OCI-LY7 (cell line): ENCODE measurements around the gene TSPAN17.

Experiments
- CTCF ChIP-seq: fragments of 200-600 bp; sonication (generic); conservative IDR thresholded peaks from 2 replicates; pipeline ENCODE4 v1.5.1; 2014; ENCODE audit warnings: mild to moderate bottlenecking, antibody characterized with exemption, low read length, moderate library complexity, mixed read lengths
- EZH2phosphoT487 ChIP-seq: fragments of 200-600 bp; sonication (generic); IDR thresholded peaks from 2 replicates; pipeline ENCODE4 v1.6.1; 2018; ENCODE audit warnings: low read depth, borderline replicate concordance, mild to moderate bottlenecking, mixed run types, antibody characterized with exemption, low read length, moderate library complexity, mixed read lengths

- TF ChIP-seq CTCF = no peak
- TF ChIP-seq EZH2phosphoT487 = no peak
Measured at GRCh38 chr5:176692839-176693476, 45.7 kb downstream of the TSPAN17 start.
